Testis (tissue), 2 donors: ENCODE results near the gene C1orf210.

Source experiments
- CTCF ChIP-seq, 3 experiments: fragments of 450-650 bp in 2 of 3; fragments of 200-600 bp in 1 of 3; sonication (generic) in 1 of 3; IDR thresholded peaks; one replicate each; pipeline ENCODE4 v1.5.1; 2016 to 2019; ENCODE audit warnings: antibody characterized with exemption in 3 of 3, mild to moderate bottlenecking in 2 of 3, moderate library complexity in 1 of 3
- POLR2A ChIP-seq: fragments of 450-650 bp; IDR thresholded peaks from one replicate; pipeline ENCODE4 v1.6.1; 2017; ENCODE audit warnings: antibody characterized with exemption, mild to moderate bottlenecking, moderate library complexity

- TF ChIP-seq CTCF (IDR thresholded peaks at IDR 0.05) (no peak), POLR2A (no peak)
Measured at GRCh38 chr1:43313771-43314170, 28.4 kb upstream of the C1orf210 start.
